AG10803 (cell line): Measurements from ENCODE around the gene PSIP1.

Source experiments
- DNase-seq: peaks from one replicate; pipeline ENCODE4 v3.0.0; 2010; ENCODE audit warnings: low read depth
- H3K4me3 ChIP-seq: 2 replicates; pipeline ENCODE4 v1.5.1; 2011; ENCODE audit warnings: mild to moderate bottlenecking, low read length, control low read depth
- CTCF ChIP-seq: conservative IDR thresholded peaks from 2 replicates; pipeline ENCODE4 v1.5.1; 2011; ENCODE audit warnings: mild to moderate bottlenecking, low read length, control low read depth, inconsistent platforms

The PSIP1 gene

GRCh38 chr9:15521254-15521653 lies 10.5 kb upstream of the PSIP1 start:
- H3K4me3 ChIP-seq: no peak overlapping the region
- DNase-seq: no peak
- no peak for TF ChIP-seq CTCF

- H3K4me3 ChIP-seq: no peak overlapping the region
- no peak for DNase-seq
- no peak for TF ChIP-seq CTCF
These were observed 9.1 kb upstream of the PSIP1 start for GRCh38 chr9:15519831-15520230.

- DNase-seq: peak; percentile 24
- no peak overlapping the region for H3K4me3 ChIP-seq
These were observed 2.6 kb upstream of the PSIP1 start for GRCh38 chr9:15513335-15513734.

GRCh38 chr9:15512889-15513288 lies 2.1 kb upstream of the PSIP1 start:
- no peak for TF ChIP-seq CTCF
- DNase-seq: no peak
- no peak overlapping the region for H3K4me3 ChIP-seq

More at GRCh38 chr9:15513335-15513734, 2.6 kb upstream of the PSIP1 start:
- no peak; the same call in 1 of the 2 replicates for TF ChIP-seq CTCF

- TF ChIP-seq CTCF: no peak
- H3K4me3 ChIP-seq: no peak overlapping the region
- DNase-seq: no peak
These were observed 1.4 kb upstream of the PSIP1 start for GRCh38 chr9:15512204-15512603.

GRCh38 chr9:15509931-15510788 lies 610 bp downstream of the PSIP1 start:
- H3K4me3 ChIP-seq: peak overlapping the region; percentile 81
- peak; percentile 5 for DNase-seq
- no peak for TF ChIP-seq CTCF

- no peak overlapping the region for H3K4me3 ChIP-seq
- no peak for TF ChIP-seq CTCF
- no peak for DNase-seq
These were observed 4.8 kb downstream of the PSIP1 start for GRCh38 chr9:15505921-15506320.
